Loucy (cell line): ENCODE results near the gene PRDM5.

Experiments
- CTCF ChIP-seq: fragments of 200-600 bp; sonication (generic); conservative IDR thresholded peaks from 2 replicates; pipeline ENCODE4 v1.5.1; 2014; ENCODE audit warnings: mild to moderate bottlenecking, antibody characterized with exemption, low read length
- EZH2phosphoT487 ChIP-seq: fragments of 200-600 bp; IDR thresholded peaks from 2 replicates; pipeline ENCODE4 v1.6.1; 2018; ENCODE audit warnings: antibody characterized with exemption, mild to moderate bottlenecking, moderate library complexity, borderline replicate concordance

- TF ChIP-seq CTCF, result no peak
- no peak for TF ChIP-seq EZH2phosphoT487
These were observed 4.0 kb upstream of the PRDM5 start for GRCh38 chr4:120926358-120927025.
